ENCODE measurements around the gene FAM78B. TPM values are rescaled to one million over a fixed set of nuclear protein-coding genes. Genes with fewer than 3 reads are reported as not detected.

The FAM78B gene
- total RNA-seq, 1 experiment from 2014 or later, result 0.24 TPM

GRCh38 chr1:166088572-166088955 is 78.2 kb downstream of the FAM78B start:
- Histone ChIP-seq H3K27me3 (replicated peaks; ENCODE audit: insufficient read depth, low read depth, low read length, poor library complexity) (no peaks in the 10 kb centered on the region), H3K36me3 (ENCODE audit: insufficient read depth, low read length, poor library complexity, severe bottlenecking) (no peaks in the 10 kb centered on the region), H3K4me1 (ENCODE audit: insufficient read depth, low read length, poor library complexity, severe bottlenecking) (no peaks in the 10 kb centered on the region), H3K27ac (ENCODE audit: low read depth, low read length, poor library complexity, severe bottlenecking) (no peak overlapping the region), H3K9me3 (ENCODE audit: low read depth, low read length, poor library complexity, severe bottlenecking) (no peaks in the 10 kb centered on the region), H3K4me3 (ENCODE audit: low read depth, low read length, poor library complexity, severe bottlenecking) (no peak overlapping the region)
- ChIA-PET POLR2A (ENCODE audit: low non-redundant PET) (no interaction called here), CTCF (no interaction called here)
- DNase-seq (ENCODE audit: low spot score), result no peak
- no peak for TF ChIP-seq EZH2 (IDR thresholded peaks at IDR 0.05; ENCODE audit: borderline replicate concordance, low read depth, low read length, poor library complexity, severe bottlenecking)
- no peak for TF ChIP-seq CTCF (conservative IDR thresholded peaks at IDR 0.05; ENCODE audit: low read depth, low read length)
- intact Hi-C loops (cut with micrococcal nuclease; ENCODE audit: unreplicated experiment), result no loop called here
- no TSS peak for BruUV-seq (replicated peaks)

GRCh38 chr1:166087734-166088571 is 78.8 kb downstream of the FAM78B start:
- no peak for DNase-seq (ENCODE audit: low spot score)
- Histone ChIP-seq H3K27ac (ENCODE audit: low read depth, low read length, poor library complexity, severe bottlenecking) (no peak overlapping the region), H3K36me3 (ENCODE audit: insufficient read depth, low read length, poor library complexity, severe bottlenecking) (no peaks in the 10 kb centered on the region), H3K4me3 (ENCODE audit: low read depth, low read length, poor library complexity, severe bottlenecking) (no peak overlapping the region), H3K4me1 (ENCODE audit: insufficient read depth, low read length, poor library complexity, severe bottlenecking) (no peaks in the 10 kb centered on the region), H3K27me3 (replicated peaks; ENCODE audit: insufficient read depth, low read depth, low read length, poor library complexity) (no peaks in the 10 kb centered on the region), H3K9me3 (ENCODE audit: low read depth, low read length, poor library complexity, severe bottlenecking) (no peaks in the 10 kb centered on the region)
- TF ChIP-seq CTCF (conservative IDR thresholded peaks at IDR 0.05; ENCODE audit: low read depth, low read length) (no peak), EZH2 (IDR thresholded peaks at IDR 0.05; ENCODE audit: borderline replicate concordance, low read depth, low read length, poor library complexity, severe bottlenecking) (no peak)
- ChIA-PET POLR2A (ENCODE audit: low non-redundant PET) (no interaction called here), CTCF (no interaction called here)
- intact Hi-C loops (cut with micrococcal nuclease; ENCODE audit: unreplicated experiment), result no loop called here
- BruUV-seq (replicated peaks), result no TSS peak

GRCh38 chr1:166086113-166086883 is 80.5 kb downstream of the FAM78B start:
- CTCF ChIA-PET, result no interaction called here

More at GRCh38 chr1:166086113-166086883, 80.5 kb downstream of the FAM78B start:
- H3K9me3 ChIP-seq (ENCODE audit: low read depth, low read length, poor library complexity, severe bottlenecking), result no peaks in the 10 kb centered on the region
- no peak overlapping the region for H3K4me3 ChIP-seq (ENCODE audit: low read depth, low read length, poor library complexity, severe bottlenecking)
- TF ChIP-seq CTCF (conservative IDR thresholded peaks at IDR 0.05; ENCODE audit: low read depth, low read length), result no peak
- no peak for TF ChIP-seq EZH2 (IDR thresholded peaks at IDR 0.05; ENCODE audit: borderline replicate concordance, low read depth, low read length, poor library complexity, severe bottlenecking)
- H3K27me3 ChIP-seq (replicated peaks; ENCODE audit: insufficient read depth, low read depth, low read length, poor library complexity), result no peaks in the 10 kb centered on the region
- intact Hi-C loops (cut with micrococcal nuclease; ENCODE audit: unreplicated experiment), result no loop called here
- H3K27ac ChIP-seq (ENCODE audit: low read depth, low read length, poor library complexity, severe bottlenecking), result no peak overlapping the region
- POLR2A ChIA-PET (ENCODE audit: low non-redundant PET), result no interaction called here
- H3K36me3 ChIP-seq (ENCODE audit: insufficient read depth, low read length, poor library complexity, severe bottlenecking), result no peaks in the 10 kb centered on the region
- H3K4me1 ChIP-seq (ENCODE audit: insufficient read depth, low read length, poor library complexity, severe bottlenecking), result no peaks in the 10 kb centered on the region
- BruUV-seq (replicated peaks), result no TSS peak
- no peak for DNase-seq (ENCODE audit: low spot score)
